ENCODE data around the gene MMP15. TPM values are rescaled to one million over a fixed set of nuclear protein-coding genes. Genes with fewer than 3 reads are reported as not detected.

Gene MMP15
- total RNA-seq, 2 donors from 2014 or later, result 0.40 to 1.5 TPM

DNA sequence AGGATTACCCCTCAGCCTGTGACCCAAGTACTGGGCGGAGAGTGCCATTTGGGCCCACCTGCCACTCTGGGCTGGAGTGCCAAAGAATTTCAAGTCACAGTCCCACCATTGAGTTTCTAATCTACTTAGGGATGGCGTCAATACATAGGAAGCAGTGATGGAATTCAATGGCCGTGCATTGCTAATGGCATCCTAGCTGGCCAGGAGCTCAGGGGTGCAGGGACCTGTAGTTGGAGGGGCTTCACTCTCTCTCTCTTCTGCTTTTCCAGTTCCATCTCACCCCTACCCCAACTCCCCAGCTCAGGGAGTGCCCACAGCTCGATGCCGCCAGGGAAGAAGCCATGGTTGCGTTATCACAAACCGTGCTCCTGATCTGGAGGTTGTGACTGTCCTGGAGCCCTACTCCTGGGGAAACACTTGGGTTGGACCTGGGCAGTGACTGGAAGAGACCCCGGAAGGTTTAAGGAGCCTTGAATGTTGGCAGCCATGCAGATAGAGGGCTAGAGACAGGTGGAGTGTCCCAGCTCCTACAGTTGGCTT lies 2.4 kb downstream of the MMP15 start:
- no peak for DNase-seq
- Mint-ChIP-seq H3K4me3 (peak overlapping the region; percentile 61), H3K27ac (no peak overlapping the region), H3K4me1 (peaks cover 9% of the 10 kb centered on the region), H3K36me3 (ENCODE audit: low read depth) (no peaks in the 10 kb centered on the region), H3K27me3 (no peaks in the 10 kb centered on the region)
- no peak for ATAC-seq
- H3K9me3 ChIP-seq (ENCODE audit: control insufficient read depth, low read length, poor library complexity, severe bottlenecking), result no peaks in the 10 kb centered on the region

- Mint-ChIP-seq H3K4me3 (no peak overlapping the region), H3K27me3 (no peaks in the 10 kb centered on the region), H3K27ac (no peak overlapping the region), H3K36me3 (ENCODE audit: low read depth) (no peaks in the 10 kb centered on the region), H3K4me1 (peaks cover 9% of the 10 kb centered on the region)
- no peak for DNase-seq
- H3K9me3 ChIP-seq (ENCODE audit: control insufficient read depth, low read length, poor library complexity, severe bottlenecking), result no peaks in the 10 kb centered on the region
- ATAC-seq, result no peak
These were observed 3.1 kb downstream of the MMP15 start for GRCh38 chr16:58028541-58029070.

- Mint-ChIP-seq H3K27ac (no peak overlapping the region), H3K36me3 (ENCODE audit: low read depth) (no peaks in the 10 kb centered on the region), H3K27me3 (no peaks in the 10 kb centered on the region), H3K4me3 (no peak overlapping the region), H3K4me1 (peaks cover 9% of the 10 kb centered on the region)
- DNase-seq (no peak), ATAC-seq (no peak)
- no peaks in the 10 kb centered on the region for H3K9me3 ChIP-seq (ENCODE audit: control insufficient read depth, low read length, poor library complexity, severe bottlenecking)
These were observed 3.9 kb downstream of the MMP15 start for GRCh38 chr16:58029410-58029809.

- no peaks in the 10 kb centered on the region for H3K27me3 Mint-ChIP-seq
- peaks cover 2% of the 10 kb centered on the region for H3K4me1 Mint-ChIP-seq
- H3K9me3 ChIP-seq (ENCODE audit: control insufficient read depth, low read length, poor library complexity, severe bottlenecking), result no peaks in the 10 kb centered on the region
- no peak for DNase-seq
- no peak overlapping the region for H3K27ac Mint-ChIP-seq
- no peak for ATAC-seq
- H3K4me3 Mint-ChIP-seq, result no peak overlapping the region
- no peaks in the 10 kb centered on the region for H3K36me3 Mint-ChIP-seq (ENCODE audit: low read depth)
These were observed 4.7 kb downstream of the MMP15 start for GRCh38 chr16:58030136-58030840.

- no peak for DNase-seq
- Mint-ChIP-seq H3K4me1 (peaks cover 2% of the 10 kb centered on the region), H3K36me3 (ENCODE audit: low read depth) (no peaks in the 10 kb centered on the region), H3K27ac (peak overlapping the region; percentile 8), H3K27me3 (no peaks in the 10 kb centered on the region), H3K4me3 (no peak overlapping the region)
- no peaks in the 10 kb centered on the region for H3K9me3 ChIP-seq (ENCODE audit: control insufficient read depth, low read length, poor library complexity, severe bottlenecking)
- ATAC-seq, result no peak
These were observed 5.7 kb downstream of the MMP15 start for GRCh38 chr16:58031016-58031800.

GRCh38 chr16:58032710-58033293 lies 7.2 kb downstream of the MMP15 start:
- DNase-seq (no peak), ATAC-seq (no peak)
- H3K36me3 Mint-ChIP-seq (ENCODE audit: low read depth), result no peaks in the 10 kb centered on the region
- no peak overlapping the region for H3K27ac Mint-ChIP-seq
- no peaks in the 10 kb centered on the region for H3K9me3 ChIP-seq (ENCODE audit: control insufficient read depth, low read length, poor library complexity, severe bottlenecking)
- H3K4me1 Mint-ChIP-seq, result peaks cover 2% of the 10 kb centered on the region
- H3K27me3 Mint-ChIP-seq, result no peaks in the 10 kb centered on the region
- H3K4me3 Mint-ChIP-seq, result no peak overlapping the region

- Mint-ChIP-seq H3K27ac (no peak overlapping the region), H3K27me3 (no peaks in the 10 kb centered on the region), H3K36me3 (ENCODE audit: low read depth) (no peaks in the 10 kb centered on the region), H3K4me1 (no peaks in the 10 kb centered on the region), H3K4me3 (no peak overlapping the region)
- no peaks in the 10 kb centered on the region for H3K9me3 ChIP-seq (ENCODE audit: control insufficient read depth, low read length, poor library complexity, severe bottlenecking)
- no peak for DNase-seq
- ATAC-seq, result no peak
These were observed 8.7 kb downstream of the MMP15 start for GRCh38 chr16:58034128-58034685.

DNA sequence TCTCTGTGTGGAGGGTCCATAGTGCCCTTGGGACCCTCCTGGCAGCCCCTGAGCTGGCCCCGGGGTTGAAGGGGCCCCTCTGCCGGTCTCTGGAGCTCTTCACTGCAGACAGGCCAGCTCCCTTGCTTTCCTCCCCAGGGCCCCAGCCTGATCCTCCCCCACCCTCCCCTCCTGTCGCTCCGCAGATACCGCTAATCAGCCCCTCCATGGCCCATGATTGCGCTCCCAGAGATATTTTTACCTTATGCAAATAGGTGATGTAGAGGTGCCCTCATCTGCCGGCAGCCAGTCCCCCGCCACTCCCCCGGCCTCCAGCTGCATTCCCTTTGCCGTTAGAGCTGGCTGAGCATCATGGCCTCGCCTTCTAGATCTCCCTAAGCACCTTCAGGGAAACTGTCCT lies 9.2 kb downstream of the MMP15 start:
- no peaks in the 10 kb centered on the region for H3K36me3 Mint-ChIP-seq (ENCODE audit: low read depth)
- no peak for DNase-seq
- no peak overlapping the region for H3K27ac Mint-ChIP-seq
- no peak overlapping the region for H3K4me3 Mint-ChIP-seq
- no peaks in the 10 kb centered on the region for H3K9me3 ChIP-seq (ENCODE audit: control insufficient read depth, low read length, poor library complexity, severe bottlenecking)
- no peaks in the 10 kb centered on the region for H3K4me1 Mint-ChIP-seq
- no peak for ATAC-seq
- H3K27me3 Mint-ChIP-seq, result no peaks in the 10 kb centered on the region

GRCh38 chr16:58035356-58036170 lies 10.0 kb downstream of the MMP15 start:
- no peak for DNase-seq
- H3K27ac Mint-ChIP-seq, result no peak overlapping the region

GRCh38 chr16:58036943-58037342 lies 11.4 kb downstream of the MMP15 start:
- no peaks in the 10 kb centered on the region for H3K36me3 Mint-ChIP-seq (ENCODE audit: low read depth)

More at GRCh38 chr16:58035356-58036170, 10.0 kb downstream of the MMP15 start:
- no peak overlapping the region for H3K4me3 Mint-ChIP-seq
- no peaks in the 10 kb centered on the region for H3K4me1 Mint-ChIP-seq
- no peaks in the 10 kb centered on the region for H3K9me3 ChIP-seq (ENCODE audit: control insufficient read depth, low read length, poor library complexity, severe bottlenecking)
- ATAC-seq, result no peak
- no peaks in the 10 kb centered on the region for H3K36me3 Mint-ChIP-seq (ENCODE audit: low read depth)
- no peaks in the 10 kb centered on the region for H3K27me3 Mint-ChIP-seq

GRCh38 chr16:58037365-58038057 lies 12.0 kb downstream of the MMP15 start:
- Mint-ChIP-seq H3K27me3 (no peaks in the 10 kb centered on the region), H3K4me1 (no peaks in the 10 kb centered on the region), H3K4me3 (no peak overlapping the region), H3K27ac (no peak overlapping the region), H3K36me3 (ENCODE audit: low read depth) (no peaks in the 10 kb centered on the region)
- DNase-seq (no peak), ATAC-seq (no peak)
- no peaks in the 10 kb centered on the region for H3K9me3 ChIP-seq (ENCODE audit: control insufficient read depth, low read length, poor library complexity, severe bottlenecking)

More at GRCh38 chr16:58036943-58037342, 11.4 kb downstream of the MMP15 start:
- no peak for DNase-seq
- ATAC-seq, result no peak
- no peaks in the 10 kb centered on the region for H3K4me1 Mint-ChIP-seq
- H3K9me3 ChIP-seq (ENCODE audit: control insufficient read depth, low read length, poor library complexity, severe bottlenecking), result no peaks in the 10 kb centered on the region
- H3K27me3 Mint-ChIP-seq, result no peaks in the 10 kb centered on the region
- no peak overlapping the region for H3K4me3 Mint-ChIP-seq
- no peak overlapping the region for H3K27ac Mint-ChIP-seq

- no peak overlapping the region for H3K4me3 Mint-ChIP-seq
These were observed 12.7 kb downstream of the MMP15 start for GRCh38 chr16:58038219-58038641.

More at GRCh38 chr16:58038219-58038641, 12.7 kb downstream of the MMP15 start:
- Mint-ChIP-seq H3K4me1 (no peaks in the 10 kb centered on the region), H3K27me3 (no peaks in the 10 kb centered on the region), H3K36me3 (ENCODE audit: low read depth) (no peaks in the 10 kb centered on the region), H3K27ac (no peak overlapping the region)
- DNase-seq, result no peak
- ATAC-seq, result no peak
- H3K9me3 ChIP-seq (ENCODE audit: control insufficient read depth, low read length, poor library complexity, severe bottlenecking), result no peaks in the 10 kb centered on the region

Data from T-helper 17 cell (primary cell).